ENCODE measurements around the gene CD300A.

The CD300A gene

GRCh38 chr17:74508156-74508555, 41.7 kb downstream of the CD300A start:
- no peak for DNase-seq (ENCODE audit: low read depth)
- TF ChIP-seq, protein P1, sequence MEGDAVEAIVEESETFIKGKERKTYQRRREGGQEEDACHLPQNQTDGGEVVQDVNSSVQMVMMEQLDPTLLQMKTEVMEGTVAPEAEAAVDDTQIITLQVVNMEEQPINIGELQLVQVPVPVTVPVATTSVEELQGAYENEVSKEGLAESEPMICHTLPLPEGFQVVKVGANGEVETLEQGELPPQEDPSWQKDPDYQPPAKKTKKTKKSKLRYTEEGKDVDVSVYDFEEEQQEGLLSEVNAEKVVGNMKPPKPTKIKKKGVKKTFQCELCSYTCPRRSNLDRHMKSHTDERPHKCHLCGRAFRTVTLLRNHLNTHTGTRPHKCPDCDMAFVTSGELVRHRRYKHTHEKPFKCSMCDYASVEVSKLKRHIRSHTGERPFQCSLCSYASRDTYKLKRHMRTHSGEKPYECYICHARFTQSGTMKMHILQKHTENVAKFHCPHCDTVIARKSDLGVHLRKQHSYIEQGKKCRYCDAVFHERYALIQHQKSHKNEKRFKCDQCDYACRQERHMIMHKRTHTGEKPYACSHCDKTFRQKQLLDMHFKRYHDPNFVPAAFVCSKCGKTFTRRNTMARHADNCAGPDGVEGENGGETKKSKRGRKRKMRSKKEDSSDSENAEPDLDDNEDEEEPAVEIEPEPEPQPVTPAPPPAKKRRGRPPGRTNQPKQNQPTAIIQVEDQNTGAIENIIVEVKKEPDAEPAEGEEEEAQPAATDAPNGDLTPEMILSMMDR (IDR thresholded peaks at IDR 0.05; ENCODE audit: control insufficient read depth, extremely low read depth, insufficient read depth): no peak
- H3K4me3 ChIP-seq (ENCODE audit: low read depth, low read length): no peak overlapping the region

DNA sequence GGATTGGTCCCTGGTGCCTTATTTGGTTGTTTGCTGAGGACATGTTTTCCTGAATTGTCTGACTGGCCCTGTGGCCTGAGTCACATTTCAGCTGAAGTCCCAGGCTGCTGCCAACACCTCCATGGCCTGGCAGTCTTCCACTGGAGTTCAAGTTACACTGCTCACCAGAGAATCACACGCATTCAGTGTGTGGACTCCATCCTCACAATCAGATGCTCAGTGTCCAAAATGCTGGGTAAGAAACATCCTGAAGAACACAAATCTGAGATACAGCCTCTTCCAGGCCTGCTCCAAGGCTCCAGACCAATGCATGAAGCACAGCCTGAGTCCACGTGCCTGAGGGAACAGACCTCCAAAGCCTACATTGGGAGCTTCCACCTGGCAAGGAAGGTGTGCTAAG, 45.6 kb downstream of the CD300A start:
- TF ChIP-seq, protein P1 (IDR thresholded peaks at IDR 0.05; ENCODE audit: control insufficient read depth, extremely low read depth, insufficient read depth): no peak
- no peak overlapping the region for H3K4me3 ChIP-seq (ENCODE audit: low read depth, low read length)
- no peak for DNase-seq (ENCODE audit: low read depth)

- no peak for DNase-seq (ENCODE audit: low read depth)
- H3K4me3 ChIP-seq (ENCODE audit: low read depth, low read length): no peak overlapping the region
- TF ChIP-seq, protein P1 (IDR thresholded peaks at IDR 0.05; ENCODE audit: control insufficient read depth, extremely low read depth, insufficient read depth): no peak
These were observed 46.2 kb downstream of the CD300A start for GRCh38 chr17:74512624-74513091.

DNA sequence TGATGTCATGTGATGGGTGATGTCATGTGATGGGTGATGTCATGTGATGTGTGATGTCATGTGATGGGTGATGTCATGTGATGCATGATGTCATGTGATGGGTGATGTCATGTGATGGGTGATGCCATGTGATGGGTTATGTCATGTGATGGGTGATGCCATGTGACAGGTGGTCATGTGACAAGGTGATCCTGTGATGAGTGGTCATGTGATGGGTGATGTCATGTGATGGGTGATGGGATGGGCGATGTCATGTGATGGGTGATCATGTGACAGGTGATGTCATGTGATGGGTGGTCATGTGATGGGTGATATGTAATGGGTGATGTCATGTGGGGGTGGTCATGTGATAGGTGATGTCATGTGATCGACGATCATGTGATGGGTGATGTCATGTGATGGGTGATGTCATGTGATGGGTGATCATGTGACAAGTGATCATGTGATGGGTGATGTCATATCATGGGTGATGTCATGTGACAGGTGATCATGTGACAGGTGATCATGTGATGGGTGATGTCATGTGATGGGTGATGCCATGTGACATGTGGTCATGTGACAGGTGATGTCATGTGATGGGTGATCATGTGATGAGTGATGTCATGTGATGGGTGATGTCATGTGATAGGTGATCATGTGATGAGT, 47.7 kb downstream of the CD300A start:
- DNase-seq (ENCODE audit: low read depth): peak; percentile 100
- H3K4me3 ChIP-seq (ENCODE audit: low read depth, low read length): no peak overlapping the region
- TF ChIP-seq, protein P1 (IDR thresholded peaks at IDR 0.05; ENCODE audit: control insufficient read depth, extremely low read depth, insufficient read depth): no peak

GRCh38 chr17:74514632-74515334, 48.3 kb downstream of the CD300A start:
- DNase-seq (ENCODE audit: low read depth): no peak
- TF ChIP-seq, protein P1 (IDR thresholded peaks at IDR 0.05; ENCODE audit: control insufficient read depth, extremely low read depth, insufficient read depth): no peak
- H3K4me3 ChIP-seq (ENCODE audit: low read depth, low read length): peak overlapping the region; percentile 35

DNA sequence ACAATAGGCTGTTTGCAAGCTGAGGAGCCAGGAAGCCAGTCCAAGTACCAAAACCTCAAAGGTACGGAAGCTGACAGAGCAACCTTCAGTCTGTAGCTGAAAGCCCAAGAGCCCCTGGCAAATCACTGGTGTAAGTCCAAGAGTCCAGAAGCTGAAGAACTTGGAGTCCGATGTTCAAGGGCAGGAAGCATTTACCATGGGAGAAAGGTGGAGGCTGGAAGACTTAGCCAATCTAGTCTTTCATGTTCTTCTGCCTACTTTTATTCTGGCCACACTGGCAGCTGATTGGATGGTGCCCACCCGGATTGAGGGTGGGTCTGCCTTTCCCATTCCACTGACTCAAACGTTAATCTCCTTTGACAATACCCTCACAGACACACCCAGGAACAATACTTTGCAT, 49.5 kb downstream of the CD300A start:
- DNase-seq (ENCODE audit: low read depth): no peak
- TF ChIP-seq, protein P1 (IDR thresholded peaks at IDR 0.05; ENCODE audit: control insufficient read depth, extremely low read depth, insufficient read depth): no peak

More for the DNA sequence above, 49.5 kb downstream of the CD300A start:
- H3K4me3 ChIP-seq (ENCODE audit: low read depth, low read length): no peak overlapping the region
